Endodermal cell (in vitro differentiated cells): ENCODE data around the gene SRSF2. TPM values are rescaled to one million over a fixed set of nuclear protein-coding genes. Genes with fewer than 3 reads are reported as not detected.

Source experiments
- DNase-seq: peaks from one replicate; pipeline ENCODE4 v3.0.0-alpha.2; 2017
- H3K27ac ChIP-seq: 2 replicates; pipeline ENCODE4 v1.5.1; 2013; ENCODE audit warnings: mild to moderate bottlenecking, low read depth, low read length, moderate library complexity
- H3K27me3 ChIP-seq: 2 replicates; pipeline ENCODE4 v1.6.1; 2013; ENCODE audit warnings: mild to moderate bottlenecking, low read length, moderate library complexity; ENCODE audit not compliant: insufficient read depth, control insufficient read depth, poor library complexity, severe bottlenecking
- H3K36me3 ChIP-seq: 2 replicates; pipeline ENCODE4 v1.7.0; 2013; ENCODE audit warnings: mild to moderate bottlenecking, low read length, moderate library complexity; ENCODE audit not compliant: control insufficient read depth, insufficient read depth
- H3K4me1 ChIP-seq: one replicate; pipeline ENCODE4 v1.7.0; 2013; ENCODE audit warnings: low read length; ENCODE audit not compliant: control insufficient read depth, insufficient read depth
- H3K4me3 ChIP-seq: 2 replicates; pipeline ENCODE4 v1.5.1; 2013; ENCODE audit warnings: mild to moderate bottlenecking, low read length, moderate library complexity
- H3K9ac ChIP-seq: 2 replicates; pipeline ENCODE4 v1.6.1; 2013; ENCODE audit warnings: mild to moderate bottlenecking, low read length, moderate library complexity; ENCODE audit not compliant: poor library complexity, severe bottlenecking; ENCODE audit errors: extremely low read depth
- H3K9me3 ChIP-seq: 2 replicates; pipeline ENCODE4 v1.6.1; 2013; ENCODE audit warnings: mild to moderate bottlenecking, low read length, moderate library complexity; ENCODE audit not compliant: control insufficient read depth
- H3K27ac Mint-ChIP-seq: 2 replicates; pipeline ENCODE4 v1.8.0; 2020; ENCODE audit warnings: mixed read lengths
- H3K27me3 Mint-ChIP-seq: 2 replicates; pipeline ENCODE4 v1.8.0; 2021; ENCODE audit warnings: mild to moderate bottlenecking, mixed read lengths; ENCODE audit not compliant: insufficient read depth
- H3K36me3 Mint-ChIP-seq: 2 replicates; pipeline ENCODE4 v1.8.0; 2020; ENCODE audit warnings: low read depth, mixed read lengths
- H3K4me1 Mint-ChIP-seq: 2 replicates; pipeline ENCODE4 v1.8.0; 2020; ENCODE audit warnings: mixed read lengths
- H3K4me3 Mint-ChIP-seq: 2 replicates; pipeline ENCODE4 v1.8.0; 2020; ENCODE audit warnings: mild to moderate bottlenecking, moderate library complexity, mixed read lengths
- H3K9me3 Mint-ChIP-seq: 2 replicates; pipeline ENCODE4 v1.8.0; 2020; ENCODE audit warnings: mild to moderate bottlenecking, mixed read lengths
- CTCF ChIP-seq: fragments of 200-600 bp; sonication (generic); conservative IDR thresholded peaks from 2 replicates; pipeline ENCODE4 v1.5.0; 2021; ENCODE audit warnings: antibody characterized with exemption, mild to moderate bottlenecking
- WGBS, 2 experiments: methylation state at CpG; one replicate each; pipeline versions ENCODE4 v1.1.5 to v1.1.7; 2013; ENCODE audit warnings: missing lambda C conversion rate in 2 of 2, mixed read lengths in 1 of 2; ENCODE audit not compliant: insufficient coverage in 1 of 2, insufficient read length in 1 of 2; 5-methylcytosine and 5-hydroxymethylcytosine counted together
- total RNA-seq, 2 donors: library from RNA; stranded (reverse); fragmentation: NEBNext Ultra II Directional in 1 of 2; extraction: Animal tissue kit (Norgen Biotek cat#: 25700) in 1 of 2; gene quantifications; 2 replicates in 1 of 2; 3 replicates in 1 of 2; pipeline ENCODE4 v1.2.1, GENCODE V29; 2021

SRSF2 gene
- total RNA-seq, 2 donors from 2014 or later, result 255 to 307 TPM

DNA sequence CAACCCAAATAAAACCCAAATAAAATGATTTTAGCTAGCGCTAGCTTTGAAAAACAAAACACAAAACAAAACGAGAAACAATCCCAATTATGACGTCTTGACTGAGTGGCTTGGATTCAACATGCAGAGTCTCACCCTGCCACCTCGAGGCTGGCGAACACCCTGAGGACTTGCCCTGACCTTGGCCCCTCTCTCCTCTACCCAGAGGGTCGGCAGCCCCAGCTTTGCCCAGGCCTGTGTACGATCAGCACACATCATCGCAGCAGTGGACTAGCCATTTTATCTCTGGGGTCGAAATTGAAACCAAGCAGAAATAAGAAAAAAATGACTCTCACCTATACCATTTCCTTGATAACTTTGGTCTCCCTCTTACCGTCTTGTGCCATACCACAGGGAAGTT, 15.7 kb downstream of the SRSF2 start:
- H3K9me3 ChIP-seq, result no peaks in the 10 kb centered on the region
- peaks cover 77% of the 10 kb centered on the region for H3K36me3 ChIP-seq
- Mint-ChIP-seq H3K4me1 (peaks cover 5% of the 10 kb centered on the region), H3K4me3 (no peak overlapping the region), H3K9me3 (no peaks in the 10 kb centered on the region), H3K27me3 (no peaks in the 10 kb centered on the region), H3K27ac (no peak overlapping the region), H3K36me3 (peaks cover 75% of the 10 kb centered on the region)
- DNase-seq, result no peak
- no peaks in the 10 kb centered on the region for H3K27me3 ChIP-seq
- no peak overlapping the region for H3K9ac ChIP-seq
- no peaks in the 10 kb centered on the region for H3K4me1 ChIP-seq
- no peak overlapping the region for H3K27ac ChIP-seq
- WGBS, 2 experiments, result 86 to 94% methylated on average over 10 of the region's 10 CpGs
- no peak for TF ChIP-seq CTCF
- no peak overlapping the region for H3K4me3 ChIP-seq

DNA sequence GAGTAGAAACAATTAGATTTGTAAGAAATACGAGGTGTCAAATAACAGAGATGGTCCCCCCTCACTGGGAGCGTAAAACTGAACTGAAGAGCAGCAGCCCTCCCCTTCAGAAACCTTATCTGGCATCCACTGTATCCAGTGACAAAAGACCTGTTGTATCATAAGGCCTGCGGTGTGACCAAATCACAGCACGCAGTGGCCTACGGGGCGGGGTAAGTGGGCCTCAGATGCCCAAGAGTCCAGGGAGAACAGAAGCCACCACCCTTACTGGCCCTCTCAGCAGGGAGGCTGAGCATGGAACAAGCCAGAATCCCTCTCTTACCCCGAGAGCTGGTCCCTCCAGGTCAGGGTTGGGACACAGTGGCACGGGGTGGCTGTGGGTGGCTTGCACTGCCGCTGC, 16.2 kb downstream of the SRSF2 start:
- Histone ChIP-seq H3K4me1 (no peaks in the 10 kb centered on the region), H3K27ac (no peak overlapping the region), H3K36me3 (peaks cover 82% of the 10 kb centered on the region), H3K9ac (no peak overlapping the region), H3K4me3 (no peak overlapping the region), H3K27me3 (no peaks in the 10 kb centered on the region), H3K9me3 (no peaks in the 10 kb centered on the region)
- Mint-ChIP-seq H3K4me3 (no peak overlapping the region), H3K27ac (no peak overlapping the region), H3K36me3 (peaks cover 80% of the 10 kb centered on the region), H3K9me3 (no peaks in the 10 kb centered on the region), H3K4me1 (peaks cover 5% of the 10 kb centered on the region), H3K27me3 (no peaks in the 10 kb centered on the region)
- no peak for TF ChIP-seq CTCF
- DNase-seq, result no peak
- 96 to 97% methylated on average over 6 to 9 of the region's 9 CpGs for WGBS, 2 experiments

DNA sequence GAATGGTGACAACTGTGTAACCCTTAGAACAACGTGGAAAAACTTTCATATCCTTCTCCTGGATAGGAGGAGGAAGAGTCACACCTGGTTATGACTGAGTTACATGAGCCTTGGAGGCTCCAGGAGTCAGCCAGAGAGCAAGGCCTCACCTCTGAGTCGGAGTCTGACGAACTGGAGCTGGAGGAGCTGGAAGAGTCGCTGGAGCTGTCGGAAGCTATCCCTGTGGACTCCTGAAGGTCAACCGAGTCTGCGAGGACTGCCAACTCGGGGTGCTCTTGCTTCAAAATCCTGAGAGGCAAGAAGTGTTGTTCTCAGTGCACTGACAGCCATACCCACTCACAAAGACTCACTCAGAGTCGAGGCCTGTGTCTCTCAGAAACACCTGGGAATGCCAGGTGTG, 16.9 kb downstream of the SRSF2 start:
- Mint-ChIP-seq H3K9me3 (no peaks in the 10 kb centered on the region), H3K27me3 (no peaks in the 10 kb centered on the region), H3K4me3 (no peak overlapping the region), H3K36me3 (peaks cover 78% of the 10 kb centered on the region), H3K4me1 (no peaks in the 10 kb centered on the region), H3K27ac (no peak overlapping the region)
- TF ChIP-seq CTCF, result no peak
- H3K4me3 ChIP-seq, result no peak overlapping the region
- H3K9me3 ChIP-seq, result no peaks in the 10 kb centered on the region
- H3K27me3 ChIP-seq, result no peaks in the 10 kb centered on the region
- DNase-seq, result no peak
- H3K4me1 ChIP-seq, result no peaks in the 10 kb centered on the region
- 96 to 98% methylated on average over 8 to 9 of the region's 9 CpGs for WGBS, 2 experiments
- peaks cover 89% of the 10 kb centered on the region for H3K36me3 ChIP-seq
- no peak overlapping the region for H3K27ac ChIP-seq
- no peak overlapping the region for H3K9ac ChIP-seq
